ENCODE results near the gene FRMD6.

The FRMD6 gene

DNA sequence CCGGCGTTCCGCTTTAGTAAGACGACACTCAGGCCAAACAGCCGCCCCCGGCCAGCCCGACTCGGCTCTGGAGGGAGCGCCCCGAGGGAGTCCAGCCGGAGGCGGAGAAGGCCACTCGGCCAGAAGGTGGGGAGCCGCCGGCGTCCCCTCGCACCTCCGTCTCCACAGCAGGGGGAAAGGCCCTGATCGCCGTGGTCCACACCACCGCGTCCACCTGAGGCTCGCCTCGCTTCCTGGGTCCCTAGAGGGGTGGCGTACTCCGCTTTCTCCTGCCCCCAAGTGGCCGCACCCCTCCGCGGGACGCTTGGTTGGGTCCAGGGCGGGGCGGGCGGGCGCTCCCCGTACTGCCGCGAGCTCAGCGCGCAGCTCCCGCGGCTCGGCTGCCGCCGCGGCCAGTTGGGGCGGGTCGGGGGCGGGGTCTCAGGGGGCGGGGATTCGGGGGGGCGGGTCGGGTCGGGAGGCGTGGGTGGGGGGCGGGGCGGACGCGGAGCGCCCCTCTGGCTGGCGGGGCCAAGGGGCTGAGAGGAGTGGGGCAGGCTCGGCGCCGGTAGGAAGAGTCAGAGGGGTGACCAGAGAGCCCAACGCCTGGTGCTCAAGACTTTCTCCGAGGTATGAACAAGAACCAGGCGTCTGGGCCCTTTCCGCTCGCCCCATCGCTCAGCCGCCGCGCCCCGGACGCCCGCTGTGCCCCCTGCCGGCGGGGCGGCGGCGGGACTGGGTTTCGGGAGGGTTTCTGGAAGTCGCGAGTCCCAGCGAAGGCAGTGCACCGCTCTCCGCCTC lies at the start of gene FRMD6:
Gene FRMD6, plus strand, starts transcription at position 523 of the 780 bp plus-strand sequence. CDS start 37,927 bp downstream, outside the sequence.
- in situ Hi-C loops (cut with MboI; ENCODE audit: low sequenced_read_pairs), result no loop called here

DNA sequence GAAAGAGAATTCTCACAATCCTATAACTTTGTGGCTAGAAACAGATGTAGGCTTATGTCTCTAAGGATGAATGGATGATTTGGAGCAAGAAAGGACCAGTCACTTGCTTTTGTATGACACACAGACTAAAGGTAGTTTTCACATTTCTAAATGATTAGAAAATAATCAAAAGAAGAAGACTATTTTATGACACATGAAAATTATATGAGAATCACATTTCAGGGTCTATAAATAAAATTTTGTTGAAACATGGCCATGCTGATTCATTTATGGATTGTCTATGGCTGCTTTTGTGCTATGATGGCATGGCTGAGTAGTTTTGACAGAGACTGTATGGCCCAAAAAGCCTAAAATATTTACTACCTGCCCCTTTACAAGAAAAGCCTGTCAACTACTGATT lies 49.4 kb upstream of the FRMD6 start:
- in situ Hi-C loops (cut with MboI; ENCODE audit: low sequenced_read_pairs), result no loop called here

GRCh38 chr14:51603495-51603894 lies 48.2 kb upstream of the FRMD6 start:
- in situ Hi-C loops (cut with MboI; ENCODE audit: low sequenced_read_pairs), result no loop called here

DNA sequence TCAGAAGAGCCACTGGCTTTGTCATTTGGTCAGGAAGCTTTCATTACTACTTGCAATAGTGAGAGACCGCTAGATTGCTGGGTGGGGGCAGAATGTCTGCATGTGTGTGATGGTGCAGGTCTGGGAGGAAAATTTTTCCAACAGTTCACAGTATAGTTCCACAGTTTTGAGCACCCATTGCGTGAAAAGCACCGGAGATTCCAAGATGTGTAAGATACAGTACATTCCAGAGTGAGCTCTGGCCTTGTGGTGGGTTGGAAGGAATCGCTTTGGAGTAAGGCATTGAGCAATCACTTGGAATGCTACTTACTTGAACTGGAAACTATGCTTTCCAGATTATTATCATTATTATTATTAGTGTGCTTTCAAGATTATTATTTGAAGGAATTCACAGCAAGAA lies 47.6 kb upstream of the FRMD6 start:
- in situ Hi-C loops (cut with MboI; ENCODE audit: low sequenced_read_pairs), result no loop called here

DNA sequence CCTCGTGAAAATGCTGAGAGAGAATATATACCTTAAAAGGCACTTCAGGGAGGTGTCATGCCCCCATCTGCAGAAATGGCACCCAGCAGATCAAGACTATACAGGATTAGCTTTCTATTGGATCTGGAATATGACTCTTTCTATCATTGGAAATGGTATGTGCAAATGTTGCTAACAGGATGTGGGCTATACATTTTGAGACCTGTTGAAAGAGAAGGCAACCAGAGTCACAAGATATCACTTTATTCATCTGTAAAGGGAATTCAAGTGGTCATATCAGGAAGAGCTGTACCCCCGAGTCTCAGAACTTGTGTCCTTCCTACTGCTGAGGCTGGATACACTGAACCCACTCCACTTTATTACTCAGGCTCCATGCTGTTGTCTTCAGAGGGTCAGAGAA lies 46.1 kb upstream of the FRMD6 start:
- in situ Hi-C loops (cut with MboI; ENCODE audit: low sequenced_read_pairs), result no loop called here

DNA sequence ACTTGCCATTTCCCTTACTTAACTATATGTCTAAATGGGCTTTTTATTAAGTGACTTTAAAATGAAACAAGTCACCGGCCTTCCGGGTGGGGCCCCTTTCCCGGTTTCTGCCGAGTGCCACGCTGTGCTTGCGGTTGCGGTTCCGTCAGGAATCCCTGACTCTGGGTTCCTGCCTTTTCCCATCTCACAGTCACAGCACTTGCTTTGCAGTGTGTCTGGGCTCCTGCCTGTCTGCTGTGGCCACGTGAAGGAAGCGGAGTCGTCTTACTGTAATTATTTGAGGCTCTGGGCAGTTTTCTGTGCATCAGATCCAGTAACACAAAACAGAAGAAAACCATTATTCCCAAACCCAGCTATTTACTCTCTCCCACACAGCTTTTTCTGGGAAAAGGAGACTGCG lies 44.0 kb upstream of the FRMD6 start:
- in situ Hi-C loops (cut with MboI; ENCODE audit: low sequenced_read_pairs), result no loop called here

GRCh38 chr14:51609251-51609954 lies 42.3 kb upstream of the FRMD6 start:
- in situ Hi-C loops (cut with MboI; ENCODE audit: low sequenced_read_pairs), result no loop called here

DNA sequence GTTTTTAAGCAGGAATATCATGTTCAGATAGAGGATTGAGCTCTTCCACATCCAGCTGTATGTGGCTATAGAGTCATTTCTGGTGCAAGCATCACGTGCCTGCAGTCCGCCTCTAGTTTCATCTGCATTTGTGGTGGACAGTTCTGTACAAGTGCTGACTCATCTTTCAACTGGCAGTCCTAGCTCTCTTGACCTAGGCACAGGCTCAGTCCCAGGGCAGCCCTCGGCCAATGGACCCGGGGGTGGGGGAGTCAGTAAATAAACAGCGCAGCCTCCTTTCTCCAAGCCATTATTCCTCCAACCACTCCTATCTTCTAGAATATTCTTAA lies 41.8 kb upstream of the FRMD6 start:
- in situ Hi-C loops (cut with MboI; ENCODE audit: low sequenced_read_pairs), result no loop called here

- in situ Hi-C loops (cut with MboI; ENCODE audit: low sequenced_read_pairs), result no loop called here
Observed at GRCh38 chr14:51610771-51611170, 40.9 kb upstream of the FRMD6 start.

DNA sequence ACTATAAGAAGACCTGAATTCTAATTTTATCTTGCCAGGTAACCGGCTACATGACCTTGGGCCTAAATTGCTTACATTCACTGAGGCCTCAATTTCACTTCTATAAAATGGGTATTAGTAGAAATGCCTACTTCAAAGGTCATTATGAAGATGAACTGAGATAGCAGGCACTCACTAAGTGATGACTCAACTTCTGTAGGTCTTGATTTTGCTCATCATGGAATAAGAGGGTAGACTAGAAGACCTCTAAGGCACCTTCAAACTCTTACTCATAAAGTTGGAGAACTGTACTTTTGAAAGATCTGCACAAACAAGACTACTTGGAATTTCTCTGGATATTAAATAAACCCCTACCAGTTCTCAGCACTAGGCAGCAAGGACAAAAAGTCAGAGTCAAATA lies 39.3 kb upstream of the FRMD6 start:
- in situ Hi-C loops (cut with MboI; ENCODE audit: low sequenced_read_pairs), result no loop called here

DNA sequence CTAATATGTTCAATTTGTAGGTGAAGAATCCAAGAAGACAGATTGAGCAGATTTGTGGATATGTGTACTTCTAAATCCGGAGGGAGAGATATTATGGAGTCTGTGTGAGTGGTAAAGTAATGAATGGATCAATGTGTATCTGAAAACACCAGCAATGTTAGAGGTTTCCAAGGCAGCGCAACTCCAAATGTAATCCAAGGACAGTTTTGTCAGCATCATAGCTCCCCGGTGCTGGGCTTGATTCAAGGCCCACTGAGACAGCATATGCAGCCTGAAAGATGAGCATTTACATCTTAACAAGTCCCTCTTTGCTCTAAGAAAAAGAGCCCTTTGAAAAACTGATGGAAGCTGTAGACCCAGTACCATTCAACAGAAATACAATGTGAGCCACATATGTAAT lies 38.3 kb upstream of the FRMD6 start:
- in situ Hi-C loops (cut with MboI; ENCODE audit: low sequenced_read_pairs), result no loop called here

DNA sequence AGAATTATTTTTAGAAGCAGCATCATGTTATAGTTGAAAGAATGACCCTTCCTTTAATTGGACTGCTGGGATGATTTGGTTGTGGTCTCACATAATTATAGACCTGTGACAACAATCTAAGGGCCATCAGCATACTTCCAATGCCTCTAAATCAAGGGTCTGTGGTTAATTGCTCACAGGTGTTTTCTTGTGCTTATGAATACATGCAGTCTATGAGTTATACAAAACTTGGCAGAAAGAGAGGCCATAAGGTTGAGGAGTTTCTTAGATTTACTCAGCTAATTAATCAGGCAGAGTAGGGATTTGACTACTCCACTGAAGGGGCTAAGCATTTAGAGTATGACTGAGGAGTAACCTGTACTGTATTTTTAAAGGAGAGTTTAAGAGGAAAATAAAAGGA lies 37.0 kb upstream of the FRMD6 start:
- in situ Hi-C loops (cut with MboI; ENCODE audit: low sequenced_read_pairs), result no loop called here

DNA sequence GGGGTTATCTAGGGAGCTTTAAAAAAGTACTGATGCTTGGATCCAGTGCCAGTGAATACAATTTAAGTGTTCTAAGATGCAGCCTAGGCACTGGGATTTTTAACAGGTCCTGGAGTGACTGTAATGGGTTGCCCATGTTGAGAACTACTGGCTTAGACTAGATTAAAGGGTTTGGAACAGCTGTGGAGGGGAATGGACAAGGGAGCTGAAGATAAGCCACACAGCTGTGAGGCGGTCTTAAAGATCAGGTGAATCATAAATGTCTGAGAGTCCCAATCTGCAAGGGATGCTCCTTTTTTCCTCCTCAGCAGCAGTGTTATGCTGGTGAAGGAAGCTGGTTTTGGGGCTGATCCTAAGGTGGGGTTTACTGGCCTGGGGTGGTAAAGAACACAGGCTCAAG lies 35.5 kb upstream of the FRMD6 start:
- in situ Hi-C loops (cut with MboI; ENCODE audit: low sequenced_read_pairs), result no loop called here

DNA sequence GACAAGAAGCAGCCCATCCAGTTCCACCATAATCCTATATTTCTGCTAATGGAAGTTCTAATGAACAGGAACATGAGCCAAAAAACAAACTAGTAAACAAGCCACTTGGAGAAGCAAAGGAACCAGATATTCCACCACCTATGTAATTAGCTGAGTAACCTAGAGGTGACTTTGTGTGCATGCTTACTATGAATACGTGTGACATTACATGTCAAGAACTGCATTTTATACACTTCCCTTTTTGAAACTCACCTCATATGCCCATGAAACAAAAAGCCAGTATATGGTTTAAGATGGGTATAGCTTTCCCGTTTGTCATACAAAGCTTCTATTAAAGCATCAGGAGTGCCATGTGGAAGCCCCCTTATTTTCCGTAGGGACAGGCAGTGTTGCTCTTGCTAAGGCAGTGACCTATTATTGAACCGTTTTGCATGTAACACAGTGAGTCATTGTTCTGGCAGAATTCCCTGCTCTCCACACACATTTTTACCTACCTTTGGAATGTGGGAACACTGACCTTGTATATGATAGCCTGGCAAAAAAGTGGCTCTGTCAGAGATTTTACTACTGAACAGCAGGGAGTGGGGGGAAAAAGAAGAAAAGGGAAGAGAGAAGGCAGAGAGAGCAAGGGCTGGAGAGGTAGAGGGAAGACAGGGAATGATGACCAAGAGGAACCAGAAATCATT lies 34.8 kb upstream of the FRMD6 start:
- in situ Hi-C loops (cut with MboI; ENCODE audit: low sequenced_read_pairs), result no loop called here

- in situ Hi-C loops (cut with MboI; ENCODE audit: low sequenced_read_pairs), result no loop called here
Observed at GRCh38 chr14:51619561-51619960, 32.1 kb upstream of the FRMD6 start.

- in situ Hi-C loops (cut with MboI; ENCODE audit: low sequenced_read_pairs), result no loop called here
Observed at GRCh38 chr14:51620056-51620455, 31.7 kb upstream of the FRMD6 start.

DNA sequence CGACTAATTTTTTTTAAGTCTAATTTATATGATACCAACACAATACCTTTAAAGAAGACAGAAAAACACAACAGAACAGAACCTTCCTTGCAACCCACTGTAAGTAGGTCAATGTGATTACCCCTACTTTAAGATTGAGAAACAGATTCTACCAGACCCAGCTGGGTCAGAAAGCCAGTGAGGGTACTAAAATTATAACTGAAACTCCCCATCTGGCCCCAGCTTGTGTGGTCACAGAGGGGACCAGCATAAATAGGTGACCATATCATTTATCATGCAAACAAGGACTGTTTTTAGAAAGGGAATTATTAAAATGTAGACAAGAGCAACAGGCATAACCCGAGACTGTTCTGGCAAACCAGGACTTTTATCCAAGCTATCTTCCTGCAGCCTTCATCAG lies 30.1 kb upstream of the FRMD6 start:
- in situ Hi-C loops (cut with MboI; ENCODE audit: low sequenced_read_pairs), result no loop called here

DNA sequence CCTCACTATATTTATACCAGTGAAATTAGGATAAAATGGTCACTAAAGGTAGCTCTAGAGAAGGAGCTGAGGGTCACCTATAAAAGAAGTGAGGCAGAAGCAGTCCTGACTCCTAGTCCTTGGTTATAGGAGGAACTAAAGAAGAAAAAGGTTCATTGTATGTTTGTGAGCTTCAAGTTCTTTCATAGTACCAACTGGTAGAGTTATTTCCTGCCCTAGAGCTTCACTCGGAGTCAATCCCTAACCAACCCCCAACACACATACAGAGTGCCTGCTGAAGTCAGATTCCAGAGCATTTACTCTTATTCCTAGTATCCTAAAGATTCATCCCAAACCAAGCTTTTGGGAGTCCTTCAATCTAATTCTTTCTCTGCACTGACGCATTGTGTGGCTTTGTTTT lies 29.3 kb upstream of the FRMD6 start:
- in situ Hi-C loops (cut with MboI; ENCODE audit: low sequenced_read_pairs), result no loop called here

- in situ Hi-C loops (cut with MboI; ENCODE audit: low sequenced_read_pairs), result no loop called here
Observed at GRCh38 chr14:51624955-51625569, 26.6 kb upstream of the FRMD6 start.

DNA sequence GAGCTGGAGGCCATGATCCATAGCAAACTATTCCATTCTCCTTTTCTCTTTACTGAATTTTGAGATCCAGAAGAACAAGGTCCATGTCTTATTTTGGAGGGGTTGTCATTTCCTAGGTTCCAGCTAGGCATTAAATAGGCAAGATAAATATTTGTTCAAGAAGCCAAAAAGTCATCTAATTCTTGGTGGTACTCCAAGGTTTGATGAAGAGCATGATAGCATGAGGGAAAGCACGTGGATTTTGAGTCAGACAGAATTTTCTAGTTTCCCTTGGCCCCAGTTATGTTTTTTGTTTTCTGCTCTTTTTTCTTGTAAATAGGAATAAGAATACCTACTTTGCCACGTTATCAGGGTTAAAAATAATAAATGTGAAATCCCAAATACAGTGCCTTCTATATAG lies 25.5 kb upstream of the FRMD6 start:
- in situ Hi-C loops (cut with MboI; ENCODE audit: low sequenced_read_pairs), result no loop called here

GRCh38 chr14:51626788-51627187 lies 24.9 kb upstream of the FRMD6 start:
- in situ Hi-C loops (cut with MboI; ENCODE audit: low sequenced_read_pairs), result no loop called here

GRCh38 chr14:51627313-51627712 lies 24.4 kb upstream of the FRMD6 start:
- in situ Hi-C loops (cut with MboI; ENCODE audit: low sequenced_read_pairs), result no loop called here
